ENCODE measurements around the gene TTC31. TPM values are rescaled to one million over a fixed set of nuclear protein-coding genes. Genes with fewer than 3 reads are reported as not detected.
A peak's percentile ranks its signal among the peaks of the same experiment; 100 is the strongest.

TTC31 gene
- total RNA-seq, 1 experiment from 2014 or later: 26.2 TPM

DNA sequence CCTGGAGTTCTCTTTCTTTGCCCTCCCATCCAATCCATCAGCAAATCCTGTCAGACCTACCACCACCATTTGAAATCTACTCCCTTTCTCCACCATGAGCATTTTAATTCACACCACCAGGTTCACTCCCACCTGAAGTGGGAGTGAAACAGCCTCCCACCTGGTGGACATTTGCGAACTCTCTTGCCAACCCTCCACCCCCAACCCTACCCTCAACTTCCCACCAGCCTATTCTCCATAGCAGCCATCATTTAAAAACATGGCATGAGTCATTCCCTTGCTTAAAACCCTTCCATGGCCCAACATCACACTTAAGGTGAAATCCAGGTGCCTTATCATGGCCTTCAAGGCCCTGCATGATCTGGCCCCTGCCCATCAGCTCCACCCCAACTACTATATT lies 44.6 kb upstream of the TTC31 start:
- CTCF ChIA-PET: interaction anchor here (1.1 kb wide), 1 partner anchor 19 kb away, joined by 3 read pairs; the partner anchor contains the start of gene WBP1
- Mint-ChIP-seq H3K4me1 (ENCODE audit: low read depth, unreplicated experiment) (peaks cover 33% of the 10 kb centered on the region), H3K9me3 (ENCODE audit: low read depth, unreplicated experiment) (no peaks in the 10 kb centered on the region), H3K36me3 (ENCODE audit: insufficient read depth, unreplicated experiment) (peaks cover 38% of the 10 kb centered on the region), H3K27ac (ENCODE audit: unreplicated experiment) (peak overlapping the region; percentile 2), H3K27me3 (ENCODE audit: unreplicated experiment) (no peaks in the 10 kb centered on the region), H3K4me3 (ENCODE audit: low read depth, unreplicated experiment) (peak overlapping the region; percentile 97)
- DNase-seq: no peak
- no TSS peak for BruUV-seq (replicated peaks)
- TF ChIP-seq, protein P1, sequence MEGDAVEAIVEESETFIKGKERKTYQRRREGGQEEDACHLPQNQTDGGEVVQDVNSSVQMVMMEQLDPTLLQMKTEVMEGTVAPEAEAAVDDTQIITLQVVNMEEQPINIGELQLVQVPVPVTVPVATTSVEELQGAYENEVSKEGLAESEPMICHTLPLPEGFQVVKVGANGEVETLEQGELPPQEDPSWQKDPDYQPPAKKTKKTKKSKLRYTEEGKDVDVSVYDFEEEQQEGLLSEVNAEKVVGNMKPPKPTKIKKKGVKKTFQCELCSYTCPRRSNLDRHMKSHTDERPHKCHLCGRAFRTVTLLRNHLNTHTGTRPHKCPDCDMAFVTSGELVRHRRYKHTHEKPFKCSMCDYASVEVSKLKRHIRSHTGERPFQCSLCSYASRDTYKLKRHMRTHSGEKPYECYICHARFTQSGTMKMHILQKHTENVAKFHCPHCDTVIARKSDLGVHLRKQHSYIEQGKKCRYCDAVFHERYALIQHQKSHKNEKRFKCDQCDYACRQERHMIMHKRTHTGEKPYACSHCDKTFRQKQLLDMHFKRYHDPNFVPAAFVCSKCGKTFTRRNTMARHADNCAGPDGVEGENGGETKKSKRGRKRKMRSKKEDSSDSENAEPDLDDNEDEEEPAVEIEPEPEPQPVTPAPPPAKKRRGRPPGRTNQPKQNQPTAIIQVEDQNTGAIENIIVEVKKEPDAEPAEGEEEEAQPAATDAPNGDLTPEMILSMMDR (IDR thresholded peaks at IDR 0.05; ENCODE audit: unreplicated experiment): no peak
- intact Hi-C loops (cut with micrococcal nuclease; ENCODE audit: unreplicated experiment): no loop called here

DNA sequence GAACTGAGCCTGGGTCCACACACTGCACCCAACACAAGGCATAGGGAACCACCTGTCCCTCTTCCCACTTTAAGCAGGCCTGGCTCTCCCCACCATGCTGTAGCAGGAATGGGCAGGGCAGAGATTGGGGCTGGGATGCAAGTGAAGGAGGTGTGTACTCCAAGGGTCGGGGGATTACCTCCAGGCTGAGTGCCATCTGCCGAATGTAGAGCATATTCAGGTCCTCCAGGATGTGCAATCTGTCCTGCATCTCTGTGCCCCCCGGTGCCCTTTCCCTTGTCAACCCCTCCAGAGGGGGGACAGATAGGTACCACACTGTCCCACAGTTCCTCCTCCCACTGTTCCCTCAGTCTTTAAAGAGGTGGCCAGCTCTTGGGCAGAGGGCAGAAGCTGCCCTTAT lies 43.5 kb upstream of the TTC31 start:
- H3K9me3 Mint-ChIP-seq (ENCODE audit: low read depth, unreplicated experiment): no peaks in the 10 kb centered on the region
- H3K4me1 Mint-ChIP-seq (ENCODE audit: low read depth, unreplicated experiment): peaks cover 38% of the 10 kb centered on the region
- CTCF ChIA-PET: interaction anchor here (1.3 kb wide), 1 partner anchor 18 kb away, joined by 4 read pairs; the partner anchor contains the start of genes C2orf81 and WDR54
- intact Hi-C loops (cut with micrococcal nuclease; ENCODE audit: unreplicated experiment): no loop called here
- peaks cover 38% of the 10 kb centered on the region for H3K36me3 Mint-ChIP-seq (ENCODE audit: insufficient read depth, unreplicated experiment)
- H3K4me3 Mint-ChIP-seq (ENCODE audit: low read depth, unreplicated experiment): peak overlapping the region; percentile 97
- no peaks in the 10 kb centered on the region for H3K27me3 Mint-ChIP-seq (ENCODE audit: unreplicated experiment)
- no peak for DNase-seq
- TF ChIP-seq, protein P1 (IDR thresholded peaks at IDR 0.05; ENCODE audit: unreplicated experiment): no peak
- H3K27ac Mint-ChIP-seq (ENCODE audit: unreplicated experiment): peak overlapping the region; percentile 100
- no TSS peak for BruUV-seq (replicated peaks)

DNA sequence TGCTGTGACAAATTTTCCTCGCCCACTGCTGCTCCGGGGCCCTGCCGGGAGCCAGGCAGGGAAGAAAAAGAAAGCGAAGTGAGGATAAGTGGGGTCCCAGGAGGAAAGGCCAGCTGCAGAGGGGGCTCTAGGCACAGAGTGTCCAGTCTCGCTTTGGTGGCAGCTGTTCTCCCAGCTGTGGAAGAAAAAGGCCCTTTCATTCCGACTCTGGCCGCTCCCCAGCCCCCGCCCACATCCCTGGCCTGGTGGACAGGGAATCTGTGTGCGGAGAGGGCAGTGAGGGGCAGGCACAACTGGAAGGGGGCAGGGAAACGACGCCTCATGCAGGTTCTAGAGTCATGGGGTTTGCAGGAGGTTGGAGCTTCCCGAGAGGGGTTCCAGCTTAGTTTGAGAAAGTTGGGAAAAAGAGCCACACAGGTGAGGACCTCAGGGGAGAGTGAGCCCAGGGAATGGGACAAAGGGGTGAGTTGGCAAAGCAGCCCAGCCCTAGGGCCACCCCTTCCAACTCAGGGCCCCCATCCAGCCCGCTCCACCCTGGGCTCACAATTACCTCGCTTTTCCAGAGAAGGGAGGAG lies 43.0 kb upstream of the TTC31 start:
- DNase-seq: peak; percentile 26
- Mint-ChIP-seq H3K36me3 (ENCODE audit: insufficient read depth, unreplicated experiment) (peaks cover 38% of the 10 kb centered on the region), H3K27me3 (ENCODE audit: unreplicated experiment) (peaks cover 3% of the 10 kb centered on the region), H3K4me1 (ENCODE audit: low read depth, unreplicated experiment) (peaks cover 43% of the 10 kb centered on the region), H3K4me3 (ENCODE audit: low read depth, unreplicated experiment) (peak overlapping the region; percentile 97), H3K9me3 (ENCODE audit: low read depth, unreplicated experiment) (no peaks in the 10 kb centered on the region), H3K27ac (ENCODE audit: unreplicated experiment) (peak overlapping the region; percentile 100)
- TF ChIP-seq, protein P1 (IDR thresholded peaks at IDR 0.05; ENCODE audit: unreplicated experiment): no peak
- intact Hi-C loops (cut with micrococcal nuclease; ENCODE audit: unreplicated experiment): loop anchor here (2.0 kb wide), 1 partner anchor 15 kb away; the partner anchor contains the start of gene INO80B
- CTCF ChIA-PET: interaction anchor here (0.9 to 1.3 kb wide), 3 partner anchors 18 to 43 kb away, joined by 4 to 5 read pairs (median 4); partner anchors contain the start of genes C2orf81, CCDC142, MOGS and TTC31
- no TSS peak for BruUV-seq (replicated peaks)

DNA sequence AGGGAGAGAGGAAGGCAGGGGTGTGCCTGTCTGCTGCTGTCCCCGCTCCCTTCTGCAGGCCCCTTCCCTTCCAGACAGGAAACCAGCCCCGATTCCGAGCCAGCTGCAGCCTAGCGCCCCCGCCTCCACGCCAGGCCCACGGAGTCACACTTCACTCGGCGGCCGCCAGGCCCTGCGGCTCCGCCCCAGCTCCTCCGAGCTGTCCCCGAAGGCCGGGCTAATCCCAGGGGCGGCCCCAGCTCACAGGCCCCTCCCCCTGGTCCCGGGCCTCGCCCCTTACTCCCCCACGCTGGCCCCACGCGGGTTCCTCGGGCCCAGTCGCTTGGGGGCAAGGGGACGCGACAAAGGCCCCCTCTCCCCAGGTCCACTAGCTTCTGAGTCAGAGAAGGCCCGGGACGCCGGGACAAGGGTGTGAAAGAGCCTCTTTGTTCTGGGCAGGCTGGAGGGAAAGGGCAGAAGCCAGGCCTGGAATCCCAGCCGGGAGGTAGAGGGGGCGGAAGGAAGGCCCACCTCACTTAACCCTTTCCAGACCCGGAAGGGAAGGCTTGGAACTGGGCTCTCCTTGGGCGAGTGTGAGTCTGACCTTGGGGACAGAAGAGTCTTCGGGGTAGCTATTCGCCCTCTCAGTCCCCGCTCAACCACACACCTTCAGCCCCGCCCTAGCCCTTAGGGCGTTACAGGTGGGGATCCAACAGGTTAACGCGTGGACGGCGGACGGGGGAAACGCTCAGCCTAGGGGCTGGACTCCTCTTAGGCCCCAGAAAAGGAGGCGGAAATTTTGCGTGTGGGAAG lies 42.3 kb upstream of the TTC31 start:
- peaks cover 47% of the 10 kb centered on the region for H3K4me1 Mint-ChIP-seq (ENCODE audit: low read depth, unreplicated experiment)
- CTCF ChIA-PET: interaction anchor here (0.9 to 1.3 kb wide), 3 partner anchors 19 to 42 kb away, joined by 4 to 5 read pairs (median 4); partner anchors contain the start of genes C2orf81, CCDC142, MOGS and TTC31
- H3K27ac Mint-ChIP-seq (ENCODE audit: unreplicated experiment): peak overlapping the region; percentile 100
- H3K36me3 Mint-ChIP-seq (ENCODE audit: insufficient read depth, unreplicated experiment): peaks cover 38% of the 10 kb centered on the region
- H3K4me3 Mint-ChIP-seq (ENCODE audit: low read depth, unreplicated experiment): peak overlapping the region; percentile 97
- no peaks in the 10 kb centered on the region for H3K9me3 Mint-ChIP-seq (ENCODE audit: low read depth, unreplicated experiment)
- intact Hi-C loops (cut with micrococcal nuclease; ENCODE audit: unreplicated experiment): loop anchor here (1.0 to 2.0 kb wide), 2 partner anchors 14 to 43 kb away; partner anchors contain the start of genes INO80B and TTC31
- TSS peak; percentile 43 for BruUV-seq (replicated peaks)
- DNase-seq: peak; percentile 92
- TF ChIP-seq, protein P1 (IDR thresholded peaks at IDR 0.05; ENCODE audit: unreplicated experiment): no peak
- H3K27me3 Mint-ChIP-seq (ENCODE audit: unreplicated experiment): peaks cover 10% of the 10 kb centered on the region

Data from Calu3 (cell line).